ENCODE data around the gene PDZD2.

Gene PDZD2

GRCh38 chr5:32090026-32090754, 451.3 kb downstream of the PDZD2 start:
- no peaks in the 10 kb centered on the region for H3K9me3 ChIP-seq
- no peaks in the 10 kb centered on the region for H3K4me1 ChIP-seq (ENCODE audit: control insufficient read depth in 1 of 2, insufficient read depth in 1 of 2, low read depth in 1 of 2, low read length in 1 of 2)
- TF ChIP-seq CTCF (IDR thresholded peaks at IDR 0.05): no peak
- H3K36me3 ChIP-seq: no peaks in the 10 kb centered on the region
- H3K4me3 ChIP-seq (ENCODE audit: low read depth in 1 of 2, low read length in 1 of 2): no peak overlapping the region
- H3K27me3 ChIP-seq: no peaks in the 10 kb centered on the region
- no peak overlapping the region for H3K27ac ChIP-seq

GRCh38 chr5:32090755-32091128, 451.8 kb downstream of the PDZD2 start:
- Histone ChIP-seq H3K27ac (no peak overlapping the region), H3K4me3 (ENCODE audit: low read depth in 1 of 2, low read length in 1 of 2) (no peak overlapping the region), H3K36me3 (no peaks in the 10 kb centered on the region), H3K4me1 (ENCODE audit: control insufficient read depth in 1 of 2, insufficient read depth in 1 of 2, low read depth in 1 of 2, low read length in 1 of 2) (no peaks in the 10 kb centered on the region), H3K27me3 (no peaks in the 10 kb centered on the region), H3K9me3 (no peaks in the 10 kb centered on the region)
- TF ChIP-seq CTCF (IDR thresholded peaks at IDR 0.05): no peak

GRCh38 chr5:32092938-32093812, 454.2 kb downstream of the PDZD2 start:
- H3K27ac ChIP-seq: no peak overlapping the region
- no peaks in the 10 kb centered on the region for H3K27me3 ChIP-seq
- H3K9me3 ChIP-seq: no peaks in the 10 kb centered on the region
- no peaks in the 10 kb centered on the region for H3K4me1 ChIP-seq (ENCODE audit: control insufficient read depth in 1 of 2, insufficient read depth in 1 of 2, low read depth in 1 of 2, low read length in 1 of 2)
- no peaks in the 10 kb centered on the region for H3K36me3 ChIP-seq
- no peak for TF ChIP-seq CTCF (IDR thresholded peaks at IDR 0.05)
- H3K4me3 ChIP-seq (ENCODE audit: low read depth in 1 of 2, low read length in 1 of 2): no peak overlapping the region

- Histone ChIP-seq H3K27ac (no peak overlapping the region), H3K4me3 (ENCODE audit: low read depth in 1 of 2, low read length in 1 of 2) (no peak overlapping the region), H3K9me3 (no peaks in the 10 kb centered on the region), H3K27me3 (no peaks in the 10 kb centered on the region), H3K4me1 (ENCODE audit: control insufficient read depth in 1 of 2, insufficient read depth in 1 of 2, low read depth in 1 of 2, low read length in 1 of 2) (no peaks in the 10 kb centered on the region), H3K36me3 (peaks cover 8% of the 10 kb centered on the region)
- no peak for TF ChIP-seq CTCF (IDR thresholded peaks at IDR 0.05)
Observed at GRCh38 chr5:32094691-32095090, 455.8 kb downstream of the PDZD2 start.

GRCh38 chr5:32095261-32095671, 456.3 kb downstream of the PDZD2 start:
- Histone ChIP-seq H3K4me1 (ENCODE audit: control insufficient read depth in 1 of 2, insufficient read depth in 1 of 2, low read depth in 1 of 2, low read length in 1 of 2) (no peaks in the 10 kb centered on the region), H3K27ac (no peak overlapping the region), H3K36me3 (peaks cover 14% of the 10 kb centered on the region), H3K27me3 (no peaks in the 10 kb centered on the region), H3K4me3 (ENCODE audit: low read depth in 1 of 2, low read length in 1 of 2) (no peak overlapping the region), H3K9me3 (no peaks in the 10 kb centered on the region)
- no peak for TF ChIP-seq CTCF (IDR thresholded peaks at IDR 0.05)

Measured in neutrophil (primary cell).